H4 (cell line): ENCODE measurements around the gene ENDOG. TPM values are rescaled to one million over a fixed set of nuclear protein-coding genes. Genes with fewer than 3 reads are reported as not detected.

ENCODE experiments used
- DNase-seq: peaks from one replicate; pipeline ENCODE4 v3.0.0-alpha.2; 2015; ENCODE audit warnings: low spot score
- total RNA-seq: library from RNA; depleted of rRNA; stranded (reverse); fragments of >200 nt; shearing (Covaris generic); gene quantifications from 2 replicates; pipeline ENCODE4 v1.2.3, GENCODE V29; 2014

The ENDOG gene
- total RNA-seq, 1 experiment from 2014 or later, result 13.5 TPM

- DNase-seq, result no peak
These were observed 18.2 kb upstream of the ENDOG start for GRCh38 chr9:128800061-128800460.

- DNase-seq, result no peak
These were observed 15.8 kb upstream of the ENDOG start for GRCh38 chr9:128802482-128802881.

GRCh38 chr9:128805661-128806060 is 12.6 kb upstream of the ENDOG start:
- no peak for DNase-seq

- DNase-seq, result no peak
These were observed 10.5 kb upstream of the ENDOG start for GRCh38 chr9:128807827-128808226.

- DNase-seq, result no peak
These were observed 9.8 kb upstream of the ENDOG start for GRCh38 chr9:128808543-128808942.

- no peak for DNase-seq
These were observed 9.2 kb upstream of the ENDOG start for GRCh38 chr9:128809036-128809599.

GRCh38 chr9:128809831-128810230 is 8.5 kb upstream of the ENDOG start:
- no peak for DNase-seq

GRCh38 chr9:128810873-128811272 is 7.4 kb upstream of the ENDOG start:
- DNase-seq, result no peak

- DNase-seq, result no peak
These were observed 777 bp downstream of the ENDOG start for GRCh38 chr9:128818839-128819715.

GRCh38 chr9:128819716-128820664 is 1.7 kb downstream of the ENDOG start:
- DNase-seq, result no peak

- no peak for DNase-seq
These were observed 2.6 kb downstream of the ENDOG start for GRCh38 chr9:128820665-128821583.

- DNase-seq, result no peak
These were observed 3.5 kb downstream of the ENDOG start for GRCh38 chr9:128821584-128822406.

- DNase-seq, result no peak
These were observed 4.2 kb downstream of the ENDOG start for GRCh38 chr9:128822407-128823042.

- no peak for DNase-seq
These were observed 5.1 kb downstream of the ENDOG start for GRCh38 chr9:128823362-128823902.

- no peak for DNase-seq
These were observed 5.7 kb downstream of the ENDOG start for GRCh38 chr9:128823903-128824406.

- no peak for DNase-seq
These were observed 6.6 kb downstream of the ENDOG start for GRCh38 chr9:128824911-128825310.

- no peak for DNase-seq
These were observed 7.8 kb downstream of the ENDOG start for GRCh38 chr9:128825923-128826700.

- DNase-seq, result no peak
These were observed 10.0 kb downstream of the ENDOG start for GRCh38 chr9:128828267-128828666.
